Activated CD4-positive, alpha-beta T cell treated with anti-CD3 and anti-CD28 coated beads for 24 hours (primary cell): ENCODE results near the gene TMEM145.
"Not testable (repeated sequence)": the region's sequence is repeated elsewhere in the genome, so short reads cannot be mapped to it uniquely, and the experiment has no call there.

Experiments
- DNase-seq, 2 donors: peaks; one replicate each; pipeline ENCODE4 v3.0.0-alpha.2; 2020; ENCODE audit warnings: low read depth in 2 of 2

Gene TMEM145

DNA sequence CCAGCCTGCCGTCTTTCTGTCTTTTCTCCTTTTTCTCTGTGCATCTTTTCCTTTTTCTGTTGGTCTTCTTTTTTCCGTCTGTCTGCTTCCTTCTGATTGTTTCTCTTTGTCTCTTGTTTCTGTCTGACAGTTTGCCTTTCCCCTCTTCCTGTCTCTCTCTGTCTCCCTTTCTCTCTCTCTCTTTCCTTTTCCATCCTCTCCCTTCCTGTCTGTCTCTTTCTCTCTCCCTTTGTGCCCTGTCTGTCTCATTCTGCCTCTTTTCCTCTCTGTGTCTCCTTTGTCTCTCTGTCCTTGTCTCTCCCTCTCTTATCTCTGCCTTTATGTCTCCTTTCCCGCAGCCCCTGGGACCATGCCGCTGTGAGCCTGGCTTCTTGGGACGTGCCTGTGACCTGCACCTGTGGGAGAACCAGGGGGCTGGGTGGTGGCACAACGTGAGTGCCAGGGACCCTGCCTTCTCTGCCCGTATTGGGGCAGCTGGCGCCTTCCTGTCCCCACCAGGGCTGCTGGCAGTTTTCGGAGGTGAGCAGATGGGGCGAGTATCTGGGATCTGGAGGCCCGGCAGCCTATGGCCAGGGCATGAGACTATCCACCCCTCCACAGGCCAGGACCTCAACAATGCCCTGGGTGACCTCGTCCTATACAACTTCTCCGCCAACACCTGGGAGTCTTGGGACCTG is 21.7 kb downstream of the TMEM145 start:
- no peak for DNase-seq

DNA sequence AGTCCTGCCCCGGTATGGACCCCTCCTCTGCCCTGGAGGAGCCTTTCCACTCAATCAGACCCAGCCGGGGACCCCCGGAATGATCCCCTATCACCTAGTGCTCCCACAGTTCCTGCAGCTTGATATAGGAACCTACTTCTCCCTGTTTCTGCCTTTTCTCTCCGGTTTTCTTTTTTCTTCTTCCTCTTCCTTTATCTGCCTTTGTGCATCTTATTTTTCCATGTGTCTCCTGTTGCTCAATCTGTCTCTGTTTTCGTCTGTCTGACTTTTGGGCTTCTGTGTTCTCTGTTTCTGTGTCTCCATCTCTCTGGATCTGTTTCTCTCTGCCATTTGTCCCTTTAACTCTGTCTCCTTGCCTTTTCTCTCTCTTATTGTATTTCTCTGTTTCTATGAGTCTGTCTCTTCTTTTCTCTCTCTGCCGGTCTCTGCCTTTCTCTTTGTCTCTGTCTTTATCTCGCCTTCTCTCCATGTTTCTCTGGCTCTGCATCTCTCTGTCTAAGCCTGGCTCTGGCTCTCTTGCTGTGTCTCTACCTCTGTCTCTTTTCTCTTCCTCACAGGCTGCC is 22.3 kb downstream of the TMEM145 start:
- no peak for DNase-seq

DNA sequence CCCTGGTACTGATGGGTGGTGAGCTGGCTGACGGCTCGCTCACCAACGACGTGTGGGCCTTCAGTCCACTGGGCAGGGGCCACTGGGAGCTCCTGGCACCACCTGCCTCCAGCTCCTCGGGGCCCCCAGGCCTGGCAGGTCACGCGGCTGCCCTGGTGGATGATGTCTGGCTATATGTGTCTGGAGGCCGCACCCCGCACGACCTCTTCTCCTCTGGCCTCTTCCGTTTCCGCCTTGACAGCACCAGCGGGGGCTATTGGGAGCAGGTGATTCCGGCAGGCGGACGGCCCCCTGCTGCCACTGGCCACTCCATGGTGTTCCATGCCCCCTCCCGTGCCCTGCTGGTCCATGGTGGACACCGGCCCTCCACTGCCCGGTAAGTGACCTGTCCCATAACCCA is 22.9 kb downstream of the TMEM145 start:
- DNase-seq, result no peak

DNA sequence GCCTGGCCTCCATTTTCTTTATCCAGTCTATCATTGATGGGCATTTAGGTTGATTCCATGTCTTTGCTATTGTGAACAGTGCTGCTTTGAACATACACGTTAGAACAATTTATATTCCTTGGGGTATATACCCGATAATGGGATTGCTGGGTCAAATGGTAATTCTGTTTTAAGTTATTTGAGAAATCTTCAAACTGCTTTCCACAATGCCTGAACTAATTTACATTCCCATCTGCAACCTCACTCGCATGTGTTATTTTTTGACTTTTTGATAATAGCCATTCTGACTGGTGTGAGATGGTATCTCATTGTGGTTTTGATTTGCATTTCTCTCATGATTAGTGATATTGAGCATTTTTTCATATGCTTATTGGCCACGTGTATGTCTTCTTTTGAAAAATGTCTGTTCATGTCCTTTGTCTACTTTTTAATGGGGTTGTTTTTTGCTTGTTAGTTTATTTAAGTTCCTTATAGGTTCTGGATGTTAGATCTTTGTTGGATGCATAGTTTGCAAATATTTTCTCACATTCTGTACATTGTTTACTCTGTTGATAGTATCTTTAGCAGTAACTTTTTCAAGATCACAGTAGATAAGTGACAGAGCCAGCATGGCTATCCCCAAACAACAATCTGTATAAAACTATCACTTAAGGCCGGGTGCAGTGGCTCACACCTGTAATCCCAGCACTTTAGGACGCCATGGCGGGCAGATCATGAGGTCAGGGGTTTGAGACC is 26.2 kb downstream of the TMEM145 start:
- DNase-seq, result not testable (repeated sequence)

DNA sequence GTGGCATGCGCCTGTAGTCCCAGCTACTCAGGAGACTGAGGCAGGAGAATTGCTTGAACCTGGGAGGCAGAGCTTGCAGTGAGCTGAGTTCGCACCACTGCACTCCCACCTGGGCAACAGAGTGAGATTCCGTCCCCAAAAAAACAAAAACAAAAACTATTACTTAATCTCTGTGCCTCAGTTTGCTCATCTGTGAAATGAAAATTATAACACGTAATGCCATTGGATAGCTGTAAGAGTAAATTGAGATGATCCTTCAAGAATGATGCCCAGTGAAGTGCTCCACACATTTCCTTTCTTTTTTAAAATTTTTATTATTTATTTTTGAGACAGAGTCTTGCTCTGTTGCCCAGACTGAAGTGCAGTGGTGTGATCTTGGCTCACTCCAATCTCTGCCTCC is 26.8 kb downstream of the TMEM145 start:
- DNase-seq, result not testable (repeated sequence)

DNA sequence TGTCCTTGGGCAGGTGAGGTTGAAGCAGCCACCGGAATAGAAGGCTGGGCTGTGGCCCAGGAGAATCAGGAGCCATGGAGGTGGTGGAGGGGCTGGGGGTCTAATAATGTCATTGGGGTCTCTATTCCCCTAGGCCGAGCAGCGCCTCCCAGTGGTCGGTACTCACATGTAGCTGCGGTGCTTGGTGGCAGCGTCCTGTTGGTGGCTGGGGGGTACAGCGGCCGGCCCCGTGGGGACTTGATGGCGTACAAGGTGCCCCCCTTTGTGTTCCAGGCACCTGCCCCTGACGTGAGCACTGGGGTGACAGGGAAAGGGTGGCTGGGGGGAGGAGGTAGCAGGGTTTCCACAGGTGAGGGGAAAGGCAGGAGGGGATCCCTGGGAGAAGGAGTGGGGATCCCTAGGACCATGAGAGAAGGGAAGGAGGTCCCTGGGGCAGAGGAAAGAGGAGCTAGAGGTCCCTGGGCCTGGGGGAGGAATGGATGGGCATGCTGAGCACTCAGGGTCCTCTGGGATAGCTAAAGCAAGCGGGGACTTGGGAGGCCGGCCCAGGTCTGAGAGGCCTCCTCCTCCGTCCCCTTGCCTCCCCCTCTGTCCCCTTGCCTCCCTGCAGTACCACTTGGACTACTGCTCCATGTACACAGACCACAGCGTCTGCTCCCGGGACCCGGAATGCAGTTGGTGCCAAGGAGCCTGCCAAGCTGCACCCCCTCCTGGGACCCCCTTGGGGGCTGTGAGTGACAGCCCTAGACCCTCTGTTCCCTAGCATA is 30.4 kb downstream of the TMEM145 start:
- no peak for DNase-seq

DNA sequence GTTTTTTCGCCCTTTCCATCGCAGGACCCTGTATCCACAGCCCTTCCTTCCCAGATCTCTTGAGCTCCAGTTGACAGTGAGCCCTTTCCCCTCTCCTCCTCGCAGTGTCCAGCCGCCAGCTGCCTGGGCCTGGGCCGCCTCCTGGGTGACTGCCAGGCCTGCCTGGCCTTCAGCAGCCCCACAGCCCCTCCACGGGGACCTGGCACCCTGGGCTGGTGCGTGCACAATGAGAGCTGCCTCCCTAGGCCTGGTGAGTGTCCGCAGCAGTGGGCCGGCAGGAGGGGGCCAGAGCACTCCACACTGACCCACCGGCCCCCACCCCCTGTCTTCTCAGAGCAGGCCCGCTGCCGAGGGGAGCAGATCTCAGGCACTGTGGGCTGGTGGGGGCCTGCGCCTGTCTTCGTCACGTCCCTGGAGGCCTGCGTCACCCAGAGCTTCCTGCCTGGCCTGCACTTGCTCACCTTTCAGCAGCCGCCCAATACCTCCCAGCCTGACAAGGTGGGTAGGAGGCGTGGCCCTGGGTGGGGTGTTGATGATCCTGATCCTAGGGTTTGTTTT is 31.3 kb downstream of the TMEM145 start:
- no peak for DNase-seq

DNA sequence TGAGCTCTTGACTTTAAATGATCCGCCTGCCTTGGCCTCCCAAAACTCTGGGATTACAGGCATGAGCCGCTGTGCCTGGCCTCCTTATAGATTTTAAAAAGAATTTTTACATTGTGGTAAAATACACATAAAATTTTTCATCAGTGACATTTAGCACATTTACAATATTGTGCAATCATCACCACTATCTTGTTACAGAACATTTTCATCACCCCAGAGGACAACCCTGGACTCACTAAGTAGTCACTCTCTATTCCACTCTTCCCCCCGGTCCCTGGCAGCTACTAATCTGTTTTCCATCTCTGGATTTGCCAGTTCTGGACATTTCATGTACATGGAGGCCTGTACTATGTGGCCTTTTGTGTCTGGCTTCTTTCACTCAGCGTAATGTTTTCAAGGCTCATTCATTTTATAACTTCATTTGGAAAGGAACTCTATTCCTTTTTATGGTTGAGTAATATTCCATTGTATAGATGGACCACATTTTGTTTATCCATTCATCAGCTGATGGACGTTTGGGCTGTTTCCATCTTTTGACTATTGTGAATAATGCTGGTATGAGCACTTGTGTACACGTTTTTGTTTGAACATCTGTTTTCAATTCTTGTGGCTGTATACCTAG is 32.2 kb downstream of the TMEM145 start:
- no peak for DNase-seq

DNA sequence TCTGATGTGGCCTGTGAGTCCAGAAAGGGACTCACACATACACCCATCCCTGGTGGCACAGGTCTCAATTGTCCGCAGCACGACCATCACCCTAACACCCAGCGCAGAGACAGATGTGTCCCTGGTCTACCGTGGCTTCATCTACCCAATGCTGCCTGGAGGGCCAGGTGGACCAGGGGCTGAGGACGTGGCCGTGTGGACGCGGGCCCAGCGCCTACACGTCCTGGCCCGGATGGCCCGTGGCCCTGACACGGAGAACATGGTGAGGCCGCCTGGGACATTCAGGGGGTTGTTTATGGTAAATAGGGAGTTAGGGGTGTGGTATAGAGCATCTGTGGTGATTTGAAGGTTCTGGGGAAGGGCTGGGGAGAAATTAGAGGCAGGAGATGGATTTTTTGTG is 35.1 kb downstream of the TMEM145 start:
- DNase-seq, result no peak

DNA sequence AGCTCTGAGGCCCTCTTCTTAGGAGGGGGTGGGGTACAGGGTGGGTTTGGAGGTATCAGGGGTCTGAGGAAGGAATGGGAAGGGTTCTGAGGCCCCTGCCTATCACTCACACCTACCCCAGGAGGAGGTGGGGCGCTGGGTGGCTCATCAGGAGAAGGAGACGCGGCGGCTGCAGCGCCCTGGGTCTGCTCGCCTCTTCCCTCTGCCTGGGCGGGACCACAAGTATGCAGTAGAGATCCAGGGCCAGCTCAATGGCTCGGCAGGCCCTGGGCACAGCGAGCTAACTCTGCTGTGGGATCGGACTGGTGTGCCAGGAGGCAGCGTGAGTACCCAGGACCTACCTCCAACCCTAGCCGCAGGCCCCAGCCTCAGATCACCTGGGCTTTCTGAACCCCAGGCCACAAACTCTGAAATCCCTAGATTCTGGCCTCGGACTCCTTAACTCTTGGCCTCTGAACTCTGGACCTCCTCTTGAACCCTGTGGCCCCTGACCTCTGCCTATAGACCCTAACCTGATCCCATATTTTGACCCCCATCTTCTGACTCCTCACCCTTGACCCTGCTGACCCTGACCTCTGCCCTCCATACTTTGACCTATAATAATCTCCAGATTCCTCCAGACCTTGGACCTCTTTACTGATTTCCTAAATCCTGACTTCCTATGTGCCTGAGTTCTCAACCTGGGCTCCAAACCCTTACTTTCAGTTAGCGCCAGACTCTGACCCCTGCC is 36.4 kb downstream of the TMEM145 start:
- no peak for DNase-seq

DNA sequence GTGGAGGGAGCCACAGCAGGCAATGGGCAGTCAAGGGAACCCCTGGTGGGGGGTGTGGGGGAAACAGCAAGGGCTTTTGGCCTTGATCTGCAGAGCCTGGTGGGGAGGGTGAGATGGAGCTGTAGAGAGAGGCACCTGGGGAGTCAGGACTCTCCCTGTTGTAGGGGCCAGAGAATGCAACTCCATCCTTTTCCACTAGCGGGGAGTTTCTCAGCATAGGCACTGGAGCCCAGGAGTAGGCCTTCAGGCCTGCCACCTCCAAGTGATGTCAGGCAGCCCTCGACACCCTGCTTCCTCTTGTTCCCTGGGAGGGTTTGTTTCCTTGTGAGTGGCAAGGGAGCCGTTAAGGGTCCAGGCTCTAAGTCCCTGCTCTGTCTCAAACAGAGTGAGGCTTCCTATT is 37.3 kb downstream of the TMEM145 start:
- no peak for DNase-seq

DNA sequence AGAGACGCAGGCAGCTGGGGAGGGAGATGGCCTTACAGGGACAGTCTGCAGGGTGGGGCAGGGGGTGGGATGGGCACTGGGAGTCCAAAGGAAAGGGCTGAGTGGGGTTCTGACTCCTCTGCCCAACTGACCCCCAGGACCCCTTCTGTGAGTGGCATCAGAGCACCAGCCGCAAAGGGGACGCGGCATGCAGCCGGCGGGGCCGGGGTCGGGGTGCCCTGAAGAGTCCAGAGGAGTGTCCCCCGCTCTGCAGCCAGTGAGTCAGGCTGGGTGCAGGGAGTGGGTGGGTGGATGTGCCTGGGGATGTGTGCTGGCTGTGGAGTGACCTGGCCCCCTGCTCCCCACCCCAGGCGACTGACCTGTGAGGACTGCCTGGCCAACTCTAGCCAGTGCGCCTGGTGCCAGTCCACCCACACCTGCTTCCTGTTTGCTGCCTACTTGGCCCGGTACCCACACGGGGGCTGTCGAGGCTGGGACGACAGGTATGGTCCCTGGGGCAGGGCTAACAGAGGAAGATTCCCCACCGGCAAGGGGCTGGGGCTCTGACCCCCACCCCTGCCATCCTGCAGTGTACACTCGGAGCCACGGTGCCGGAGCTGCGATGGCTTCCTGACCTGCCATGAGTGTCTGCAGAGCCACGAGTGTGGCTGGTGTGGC is 38.1 kb downstream of the TMEM145 start:
- no peak for DNase-seq

DNA sequence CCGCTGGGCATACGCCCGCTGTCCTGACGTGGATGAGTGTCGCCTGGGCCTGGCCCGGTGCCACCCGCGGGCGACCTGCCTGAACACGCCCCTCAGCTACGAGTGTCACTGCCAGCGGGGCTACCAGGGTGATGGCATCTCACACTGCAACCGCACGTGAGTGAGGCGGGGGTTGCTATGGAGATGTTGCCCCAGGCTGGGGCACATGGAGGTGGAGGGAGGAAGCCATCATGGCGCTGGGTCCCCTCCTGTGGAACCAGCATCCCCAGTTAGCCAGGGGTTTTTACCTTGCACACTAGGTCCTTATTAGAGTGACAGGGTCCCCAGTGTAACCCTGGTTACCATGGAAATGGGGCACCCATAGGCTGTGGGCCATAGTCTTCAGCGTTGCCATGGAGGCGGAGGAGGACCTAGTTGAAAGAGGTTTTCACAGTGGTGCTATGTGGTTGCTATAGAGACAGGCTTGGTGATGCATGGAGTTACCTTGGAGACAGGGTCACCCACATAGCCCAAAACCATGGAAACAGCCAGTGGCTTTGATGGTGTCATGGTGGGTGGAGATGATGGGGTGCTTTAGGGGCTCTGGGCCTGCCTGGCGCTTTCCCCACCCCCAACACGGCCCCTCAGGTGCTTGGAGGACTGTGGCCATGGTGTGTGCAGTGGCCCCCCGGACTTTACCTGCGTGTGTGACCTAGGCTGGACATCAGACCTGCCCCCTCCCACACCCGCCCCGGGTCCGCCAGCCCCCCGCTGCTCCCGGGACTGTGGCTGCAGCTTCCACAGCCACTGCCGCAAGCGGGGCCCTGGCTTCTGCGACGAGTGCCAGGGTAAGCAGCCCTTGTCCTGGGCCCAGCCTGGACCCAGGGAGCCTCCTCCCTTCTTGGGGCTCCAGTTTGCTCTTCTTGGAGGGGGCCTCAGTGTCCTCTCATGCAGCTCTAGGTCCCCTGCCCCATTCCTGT is 39.5 kb downstream of the TMEM145 start:
- no peak for DNase-seq

DNA sequence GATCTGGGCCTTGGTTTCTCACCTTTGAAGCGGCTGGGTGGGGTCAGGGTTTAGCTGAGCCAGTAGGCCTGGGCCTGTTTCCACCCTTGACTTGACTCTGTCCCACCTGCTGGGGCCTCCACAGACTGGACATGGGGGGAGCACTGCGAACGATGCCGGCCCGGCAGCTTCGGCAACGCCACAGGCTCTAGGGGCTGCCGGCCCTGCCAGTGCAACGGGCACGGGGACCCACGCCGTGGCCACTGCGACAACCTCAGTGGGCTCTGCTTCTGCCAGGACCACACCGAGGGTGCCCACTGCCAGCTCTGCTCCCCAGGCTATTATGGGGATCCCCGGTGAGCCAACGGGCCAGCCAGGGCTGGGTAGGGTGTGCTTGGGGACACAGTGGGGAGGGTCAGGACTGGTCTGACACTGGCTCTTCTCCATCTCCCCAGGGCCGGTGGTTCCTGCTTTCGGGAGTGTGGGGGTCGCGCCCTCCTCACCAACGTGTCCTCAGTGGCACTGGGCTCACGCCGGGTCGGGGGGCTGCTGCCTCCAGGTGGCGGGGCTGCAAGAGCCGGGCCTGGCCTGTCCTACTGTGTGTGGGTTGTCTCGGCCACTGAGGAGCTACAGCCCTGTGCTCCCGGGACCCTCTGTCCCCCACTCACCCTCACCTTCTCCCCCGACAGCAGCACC is 40.4 kb downstream of the TMEM145 start:
- DNase-seq, result no peak

DNA sequence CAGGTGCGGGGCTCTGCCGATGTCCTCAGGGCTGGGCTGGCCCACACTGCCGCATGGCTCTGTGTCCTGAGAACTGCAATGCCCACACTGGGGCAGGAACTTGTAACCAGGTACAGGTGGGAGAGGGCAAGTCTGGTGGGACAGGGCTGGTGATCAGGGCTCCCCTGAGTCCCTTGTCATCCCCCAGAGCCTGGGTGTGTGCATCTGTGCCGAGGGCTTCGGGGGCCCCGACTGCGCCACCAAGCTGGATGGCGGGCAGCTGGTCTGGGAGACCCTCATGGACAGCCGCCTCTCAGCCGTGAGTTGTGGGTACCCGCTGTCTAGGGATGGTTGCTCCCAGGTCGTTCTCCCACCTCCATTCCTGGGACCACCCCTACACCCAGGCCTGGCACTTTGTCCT is 42.8 kb downstream of the TMEM145 start:
- DNase-seq, result no peak

DNA sequence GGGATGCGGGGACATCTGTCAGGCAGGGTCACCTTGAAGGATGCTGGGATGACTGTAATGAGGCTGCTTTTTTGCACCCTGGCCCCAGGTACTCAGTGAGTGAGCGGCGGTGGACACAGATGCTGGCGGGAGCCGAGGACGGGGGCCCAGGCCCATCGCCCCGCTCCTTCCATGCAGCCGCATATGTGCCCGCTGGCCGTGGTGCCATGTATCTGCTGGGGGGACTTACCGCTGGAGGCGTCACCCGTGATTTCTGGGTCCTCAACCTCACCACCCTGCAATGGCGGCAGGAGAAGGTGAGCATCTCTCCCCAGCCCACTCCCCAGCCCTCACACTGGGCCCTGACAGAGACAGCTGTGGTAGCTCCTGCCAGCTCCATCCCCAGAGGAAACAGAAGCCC is 43.6 kb downstream of the TMEM145 start:
- DNase-seq, result no peak

DNA sequence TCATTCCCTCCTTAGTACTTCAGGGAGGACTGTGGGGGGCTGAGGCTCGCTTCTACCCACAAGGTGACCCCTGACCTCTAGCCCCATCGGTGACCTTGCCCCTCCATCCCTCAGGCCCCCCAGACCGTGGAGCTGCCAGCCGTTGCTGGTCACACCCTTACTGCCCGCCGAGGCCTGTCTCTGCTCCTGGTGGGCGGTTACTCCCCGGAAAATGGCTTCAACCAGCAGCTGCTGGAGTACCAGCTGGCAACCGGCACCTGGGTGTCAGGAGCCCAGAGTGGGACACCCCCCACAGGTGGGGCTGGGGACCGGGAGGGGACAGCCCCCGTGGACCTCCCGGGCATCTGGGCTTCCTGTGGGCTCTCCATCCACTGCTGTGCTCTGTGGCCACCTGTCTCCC is 44.2 kb downstream of the TMEM145 start:
- DNase-seq, result no peak

DNA sequence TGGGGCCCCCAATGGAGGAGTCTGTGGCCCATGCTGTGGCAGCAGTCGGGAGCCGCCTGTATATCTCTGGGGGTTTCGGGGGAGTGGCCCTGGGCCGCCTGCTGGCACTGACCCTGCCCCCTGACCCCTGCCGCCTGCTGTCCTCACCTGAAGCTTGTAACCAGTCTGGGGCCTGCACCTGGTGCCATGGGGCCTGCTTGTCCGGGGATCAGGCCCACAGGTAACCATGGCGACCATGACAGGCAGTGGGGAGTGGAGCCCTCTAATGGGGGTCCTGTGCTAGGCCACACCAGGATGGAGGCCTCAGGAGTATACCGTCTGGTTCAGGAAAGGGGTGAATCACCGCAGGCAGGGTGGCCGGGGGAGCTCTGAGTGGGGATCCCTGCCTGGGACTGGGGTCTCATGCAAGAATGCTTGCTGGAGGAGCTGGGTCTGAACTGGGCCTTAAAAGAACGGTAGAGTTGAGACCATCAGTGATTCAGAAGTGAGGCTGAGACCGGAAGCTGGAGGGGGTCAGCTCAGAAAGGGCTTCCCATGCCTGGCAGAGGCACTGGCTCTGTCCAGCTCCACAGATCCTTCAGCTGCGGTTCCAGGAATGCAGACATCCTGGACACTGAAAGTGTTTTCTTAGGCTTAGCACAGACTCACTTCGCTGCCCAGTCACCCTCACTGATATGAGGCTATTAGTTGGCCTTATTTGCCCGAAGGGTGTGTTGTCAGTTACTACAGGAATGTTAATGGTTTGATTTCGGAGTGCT is 47.9 kb downstream of the TMEM145 start:
- no peak for DNase-seq
